HG03460 (cell line): Measurements from ENCODE around the gene KCNIP3.
"Not testable (repeated sequence)": the region's sequence is repeated elsewhere in the genome, so short reads cannot be mapped to it uniquely, and the experiment has no call there.

Experiments
- ATAC-seq: cut with Tn5 transposase; IDR thresholded peaks from one replicate; pipeline ENCODE4 v1.9.1; 2021; ENCODE audit not compliant: unreplicated experiment

KCNIP3 gene

GRCh38 chr2:95359501-95359930 is 62.4 kb downstream of the KCNIP3 start:
- no peak for ATAC-seq

- ATAC-seq: no peak
These were observed 64.3 kb downstream of the KCNIP3 start for GRCh38 chr2:95361216-95361980.

- ATAC-seq: no peak
These were observed 65.3 kb downstream of the KCNIP3 start for GRCh38 chr2:95362486-95362885.

DNA sequence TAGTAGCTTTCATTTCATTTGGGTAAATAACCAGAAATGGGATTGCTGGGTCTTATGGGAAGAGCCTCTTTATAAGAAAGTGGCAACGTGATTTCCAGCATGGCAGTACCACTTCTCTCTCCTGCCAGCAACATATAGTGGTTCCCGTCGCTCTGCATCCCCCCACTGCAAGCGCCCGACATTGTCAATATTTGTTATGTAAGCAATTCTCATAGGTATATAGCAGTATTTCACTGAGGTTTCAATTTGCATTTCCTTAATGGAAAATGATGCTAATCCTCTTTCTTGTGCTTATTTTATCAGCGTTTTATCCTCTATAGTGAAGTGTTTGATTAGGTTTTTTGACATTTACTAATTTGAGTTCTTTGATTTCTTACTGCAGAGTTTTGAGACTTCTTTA is 69.4 kb downstream of the KCNIP3 start:
- ATAC-seq: no peak

DNA sequence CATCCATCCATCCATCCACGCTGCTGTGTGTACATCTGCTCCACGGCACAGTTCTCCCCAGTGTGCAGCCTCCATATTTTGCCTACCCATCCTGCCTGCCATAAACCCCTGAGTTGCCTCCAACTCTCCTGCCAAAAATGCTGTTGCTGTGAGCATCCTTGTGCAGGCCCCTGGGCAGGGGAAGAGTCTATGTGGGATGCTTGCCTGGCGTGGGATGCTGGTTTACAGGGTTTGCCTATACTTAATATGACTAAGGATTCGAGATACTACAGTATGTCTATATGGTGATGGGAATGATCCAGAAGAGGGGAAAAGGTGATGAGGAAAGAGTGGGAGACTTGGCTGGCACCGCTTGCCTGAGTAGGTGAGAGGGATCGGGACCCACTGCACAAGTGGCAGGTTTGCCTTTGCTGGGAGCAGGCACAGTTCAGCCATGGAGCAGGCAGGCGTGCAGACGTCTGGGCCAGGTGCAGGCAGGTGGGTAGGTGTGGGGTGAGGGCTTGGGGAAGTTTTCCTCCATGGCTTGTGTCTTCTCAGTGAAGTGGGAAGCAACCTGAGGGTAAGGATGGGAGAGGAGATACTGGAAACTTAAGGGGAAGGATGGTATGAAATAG is 75.2 kb downstream of the KCNIP3 start:
- ATAC-seq: no peak

- ATAC-seq: no peak
These were observed 75.7 kb downstream of the KCNIP3 start for GRCh38 chr2:95372845-95373244.

- ATAC-seq: no peak
These were observed 76.9 kb downstream of the KCNIP3 start for GRCh38 chr2:95374029-95374428.

DNA sequence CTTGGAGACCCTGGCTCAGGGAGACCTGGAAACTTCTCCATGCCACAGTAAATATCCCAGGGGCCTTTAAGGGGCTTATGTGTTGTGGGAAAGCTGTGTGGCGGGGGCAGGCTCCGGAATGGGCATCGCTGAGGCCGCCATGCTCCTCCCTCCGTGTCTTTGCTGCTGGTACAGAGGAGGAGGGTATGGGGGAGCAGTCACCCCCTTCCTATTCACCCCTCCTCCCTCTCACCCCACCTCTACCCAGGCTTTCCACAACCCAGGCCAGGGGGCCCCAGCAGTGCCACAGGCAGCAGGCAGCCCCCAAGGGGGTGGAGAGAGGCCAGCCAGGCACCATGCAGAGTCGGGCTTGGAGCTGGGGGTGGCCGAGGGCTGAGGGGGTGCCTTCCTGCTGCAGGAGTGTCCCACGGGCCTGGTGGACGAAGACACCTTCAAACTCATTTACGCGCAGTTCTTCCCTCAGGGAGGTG is 77.3 kb downstream of the KCNIP3 start:
- no peak for ATAC-seq

- no peak for ATAC-seq
These were observed 77.8 kb downstream of the KCNIP3 start for GRCh38 chr2:95374921-95375471.

- no peak for ATAC-seq
These were observed 78.5 kb downstream of the KCNIP3 start for GRCh38 chr2:95375532-95376150.

DNA sequence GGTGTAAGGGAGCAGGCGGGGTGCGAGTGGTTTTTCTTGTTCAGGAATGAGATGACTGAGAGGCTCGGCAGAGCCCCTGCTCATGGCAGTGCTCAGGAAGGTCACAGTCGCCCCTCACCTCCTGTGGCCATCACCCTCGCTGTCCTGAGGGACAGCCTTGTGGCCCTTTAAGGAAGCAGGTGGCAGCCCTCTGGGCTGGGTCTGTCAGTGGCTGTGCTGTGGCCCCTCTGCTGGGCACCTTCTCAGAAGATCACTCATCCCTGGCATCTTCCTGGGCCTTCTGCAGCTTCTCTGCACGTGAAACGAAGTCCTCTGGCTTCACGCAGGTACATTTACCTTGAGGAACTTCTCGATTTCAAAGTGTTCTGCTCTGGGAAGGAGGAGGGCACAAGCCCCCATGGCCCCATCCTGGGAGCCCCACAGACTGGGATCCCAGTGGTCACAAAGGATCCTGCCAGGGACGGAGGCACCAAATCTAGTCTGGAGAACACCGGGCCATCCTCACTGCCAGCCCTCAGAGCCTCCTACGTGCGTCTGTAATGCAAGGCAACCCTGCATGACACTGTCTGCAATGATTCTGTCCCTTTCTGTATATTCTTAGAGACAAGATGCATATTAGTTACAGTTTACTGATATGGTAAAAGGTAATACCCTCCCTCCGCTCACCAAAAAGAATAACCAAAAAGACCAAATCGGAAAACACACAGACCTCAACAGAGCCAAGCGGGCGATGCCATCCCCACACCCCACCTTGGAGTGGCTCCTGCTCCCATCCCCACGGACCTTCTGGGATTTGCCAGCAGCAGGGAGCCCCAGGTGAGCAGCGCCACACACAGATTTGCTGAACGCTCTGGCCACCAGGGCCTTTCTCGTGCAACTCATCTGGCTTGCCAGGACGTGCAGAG is 79.4 kb downstream of the KCNIP3 start:
- ATAC-seq: no peak

- no peak for ATAC-seq
These were observed 80.3 kb downstream of the KCNIP3 start for GRCh38 chr2:95377216-95378123.

DNA sequence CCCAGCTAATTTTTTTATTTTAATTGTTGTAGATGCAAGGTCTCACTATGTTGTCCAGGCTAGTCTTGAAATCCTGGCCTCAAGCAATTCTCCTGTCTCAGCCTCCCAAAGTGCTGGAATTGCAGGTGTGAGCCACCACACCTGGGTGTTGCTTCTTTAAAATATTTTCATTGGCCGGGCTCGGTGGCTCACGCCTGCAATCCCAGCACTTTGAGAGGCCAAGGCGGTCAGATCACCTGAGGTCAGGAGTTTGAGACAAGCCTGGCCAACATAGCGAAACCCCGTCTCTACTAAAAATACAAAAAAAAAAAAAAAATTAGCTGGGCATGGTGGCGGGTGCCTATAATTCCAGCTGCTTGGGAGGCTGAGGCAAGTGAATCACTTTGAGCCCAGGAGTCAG is 81.1 kb downstream of the KCNIP3 start:
- not testable (repeated sequence) for ATAC-seq

DNA sequence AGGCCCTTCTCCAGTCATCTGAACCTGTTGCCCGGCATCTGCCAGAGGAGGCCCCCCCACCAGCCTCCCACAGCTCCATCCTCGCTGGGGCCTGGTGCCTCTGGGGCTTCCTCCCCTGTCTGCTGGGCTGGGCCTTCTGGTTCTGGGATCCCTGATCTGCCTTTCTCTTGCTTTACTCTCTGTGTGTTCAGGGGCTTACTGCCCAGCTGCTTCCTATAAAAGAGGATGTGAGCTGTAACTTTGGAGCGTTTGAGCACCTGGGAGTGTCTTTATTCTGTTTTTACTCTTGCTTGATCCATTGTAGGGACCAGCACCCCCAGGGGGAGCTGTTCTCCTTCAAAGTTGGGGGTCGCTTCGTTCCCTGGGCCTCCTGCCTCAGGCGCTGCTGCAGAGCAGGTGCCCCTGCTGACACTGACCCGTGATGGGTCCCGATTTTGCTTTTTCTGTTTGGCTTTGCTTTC is 82.3 kb downstream of the KCNIP3 start:
- ATAC-seq: no peak

DNA sequence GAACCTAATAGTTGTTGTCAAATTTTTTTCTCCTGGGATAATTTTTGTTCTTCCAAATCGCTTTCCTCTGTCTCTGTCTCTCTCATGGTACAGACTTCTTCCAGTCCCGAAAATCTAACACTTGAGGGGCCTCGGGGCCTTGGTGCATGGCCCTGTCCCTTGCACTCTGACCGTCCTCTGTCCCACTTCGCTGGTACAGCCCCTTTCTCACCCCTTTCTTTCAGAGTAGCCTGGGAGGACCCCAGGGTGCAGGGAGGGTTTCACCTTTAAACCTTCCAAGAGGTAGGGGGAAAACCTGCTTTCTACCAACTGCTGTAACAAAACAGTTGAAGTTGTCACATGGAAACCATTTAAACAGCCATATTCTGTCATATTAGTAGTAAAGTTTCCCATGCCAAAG is 83.1 kb downstream of the KCNIP3 start:
- ATAC-seq: no peak

DNA sequence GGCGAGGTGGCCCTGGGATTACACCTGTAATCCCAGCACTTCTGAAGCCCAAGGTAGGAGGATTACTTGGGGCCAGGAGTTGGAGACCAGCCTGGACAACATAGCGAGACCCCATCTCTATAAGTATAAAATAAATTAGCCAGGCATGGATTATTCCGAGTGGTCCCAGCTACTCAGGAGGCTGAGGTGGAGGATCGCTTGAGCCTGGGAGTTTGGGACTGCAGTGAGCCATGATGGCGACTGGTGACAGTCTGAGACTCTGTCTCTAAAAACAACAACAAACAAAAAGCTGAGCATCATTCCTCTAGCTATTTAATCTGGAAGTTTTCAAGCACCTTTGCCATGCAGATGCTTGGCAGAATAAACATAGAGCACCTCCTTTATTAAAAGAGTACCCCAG is 83.6 kb downstream of the KCNIP3 start:
- ATAC-seq: no peak

DNA sequence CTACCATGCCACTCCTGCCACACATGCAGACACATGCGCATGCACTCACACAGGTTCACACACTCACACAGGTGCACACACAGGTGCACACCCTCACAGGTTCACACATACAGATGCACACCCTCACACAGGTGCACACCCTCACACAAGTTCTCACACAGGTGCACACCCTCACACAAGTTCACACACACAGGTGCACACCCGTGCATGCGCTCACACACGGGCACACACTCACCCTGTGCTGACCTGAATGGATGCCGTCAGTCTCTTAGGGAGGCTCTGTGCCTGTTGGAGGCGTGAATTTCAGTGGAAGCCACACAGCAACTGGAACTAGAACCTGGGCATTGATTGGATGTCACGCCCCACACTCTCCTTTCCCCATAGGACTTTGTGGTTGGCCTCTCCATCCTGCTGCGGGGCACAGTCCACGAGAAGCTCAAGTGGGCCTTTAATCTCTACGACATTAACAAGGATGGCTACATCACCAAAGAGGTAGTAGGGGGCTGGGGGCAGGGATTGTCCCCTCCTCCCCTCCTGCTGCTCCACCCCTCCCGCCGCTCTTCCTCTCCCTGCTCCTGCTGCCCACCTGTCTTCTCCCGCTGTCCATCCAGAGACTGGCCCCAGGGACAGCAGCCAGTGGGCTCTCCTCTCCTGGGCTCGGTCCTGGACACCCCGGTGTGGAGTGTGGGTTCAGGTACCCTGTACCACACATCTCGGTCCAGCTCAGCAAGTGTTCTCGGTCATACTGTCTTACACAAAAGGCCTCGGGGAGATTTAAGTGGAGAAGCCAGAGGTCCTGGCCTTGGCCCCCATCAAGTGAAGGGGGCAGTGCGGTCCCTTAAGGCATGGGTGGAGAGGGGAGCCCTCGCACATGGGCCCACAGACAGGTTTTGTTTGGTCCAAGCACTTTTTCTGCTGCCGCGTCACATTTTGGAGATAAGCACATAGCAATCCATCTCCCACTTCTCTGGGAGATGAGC is 84.4 kb downstream of the KCNIP3 start:
- no peak for ATAC-seq

- no peak for ATAC-seq
These were observed 85.0 kb downstream of the KCNIP3 start for GRCh38 chr2:95382192-95382591.
